Ovary (tissue), 9 donors: ENCODE data around the gene RAPSN. TPM values are rescaled to one million over a fixed set of nuclear protein-coding genes. Genes with fewer than 3 reads are reported as not detected.
A peak's percentile ranks its signal among the peaks of the same experiment; 100 is the strongest.

Experiments
- DNase-seq, 5 donors: peaks; one replicate each; pipeline ENCODE4 v3.0.0-alpha.2; 2019 to 2020
- H3K27ac ChIP-seq, 2 donors: fragments of 200-600 bp; one replicate each; pipeline versions ENCODE4 v1.5.1 to v1.8.0; 2019 to 2022
- H3K27me3 ChIP-seq: fragments of 200-600 bp; one replicate; pipeline ENCODE4 v1.8.0; 2022
- H3K36me3 ChIP-seq: fragments of 200-600 bp; sonication (generic); one replicate; pipeline ENCODE4 v1.5.1; 2019
- H3K4me1 ChIP-seq: one replicate; pipeline ENCODE4 v1.8.1; 2013; ENCODE audit warnings: mild to moderate bottlenecking, moderate library complexity; ENCODE audit not compliant: insufficient read depth
- H3K4me3 ChIP-seq: fragments of 200-600 bp; sonication (generic); one replicate; pipeline ENCODE4 v1.5.1; 2017
- H3K9me3 ChIP-seq, 2 donors: fragments of 200-600 bp in 1 of 2; sonication (generic) in 1 of 2; one replicate each; pipeline versions ENCODE4 v1.5.1 to v1.8.1; 2013 to 2019; ENCODE audit warnings: mild to moderate bottlenecking in 1 of 2, moderate library complexity in 1 of 2
- EP300 ChIP-seq: sonication (generic); formaldehyde crosslinking; IDR thresholded peaks from one replicate; pipeline ENCODE4 v1.6.1; 2017; ENCODE audit warnings: antibody characterized with exemption
- POLR2A ChIP-seq: fragments of 450-650 bp; IDR thresholded peaks from one replicate; pipeline ENCODE4 v1.6.1; 2017; ENCODE audit warnings: antibody characterized with exemption, mild to moderate bottlenecking, moderate library complexity
- WGBS, 3 donors: extraction: QIAGEN DNeasy Blood & Tissue Kit in 1 of 3; methylation state at CpG; one replicate each; pipeline versions ENCODE4 v1.1.5 to v1.1.7; 2013 to 2017; 5-methylcytosine and 5-hydroxymethylcytosine counted together
- intact Hi-C, 4 donors: fragments of 100-400 bp; cut with DNase I; formaldehyde crosslinking; loops; one replicate each; pipeline versions ENCODE4 v1.11.0 to v1.15.1; 2022 to 2023
- polyA plus RNA-seq, 2 donors: library from polyadenylated mRNA; stranded (reverse); fragments of 200-250 nt in 1 of 2; fragments of 350-450 nt in 1 of 2; fragmentation: Illumina TruSeq in 1 of 2; extraction: RNeasy Lipid Tissue Mini Kit (QIAGEN cat#74804) in 1 of 2; gene quantifications; one replicate each; pipeline ENCODE4 v1.2.3, GENCODE V29; 2013 to 2014
- total RNA-seq, 7 donors: library from RNA; depleted of rRNA in 2 of 7; stranded (reverse); fragments of >200 nt in 2 of 7; fragmentation: NEBNext Ultra II Directional in 3 of 7; extraction: Animal tissue kit (Norgen Biotek cat#: 25700) in 3 of 7; gene quantifications; one replicate each; pipeline versions ENCODE4 v1.1.0 to v1.2.4, GENCODE V29; 2016 to 2023
- TF ChIP-seq, protein P1 (sequence below), 3 donors: fragments of 450-650 bp in 2 of 3; fragments of 200-600 bp in 1 of 3; IDR thresholded peaks; one replicate each; pipeline versions ENCODE4 v1.5.1 to v1.8.0; 2016 to 2022; ENCODE audit warnings: antibody characterized with exemption in 3 of 3, mild to moderate bottlenecking in 1 of 3
- donor health status: DM: no; HTN: no; CAD: no; lungs with moderate emphysema.
- donor health status: DM: no; HTN: no; CAD: no.
- donor health status: Bipolar disorder and iron deficiency.
- donor health status: DM: yes; HTN: yes; CAD: no.
- donor health status: DM: no; HTN: no; CAD: no.
- donor health status: DM: yes; HTN: yes; CAD: no.

The RAPSN gene
- total and polyA plus RNA-seq, 9 donors = 0.08 to 0.43 (median 0.28) TPM; not detected in 5

DNA sequence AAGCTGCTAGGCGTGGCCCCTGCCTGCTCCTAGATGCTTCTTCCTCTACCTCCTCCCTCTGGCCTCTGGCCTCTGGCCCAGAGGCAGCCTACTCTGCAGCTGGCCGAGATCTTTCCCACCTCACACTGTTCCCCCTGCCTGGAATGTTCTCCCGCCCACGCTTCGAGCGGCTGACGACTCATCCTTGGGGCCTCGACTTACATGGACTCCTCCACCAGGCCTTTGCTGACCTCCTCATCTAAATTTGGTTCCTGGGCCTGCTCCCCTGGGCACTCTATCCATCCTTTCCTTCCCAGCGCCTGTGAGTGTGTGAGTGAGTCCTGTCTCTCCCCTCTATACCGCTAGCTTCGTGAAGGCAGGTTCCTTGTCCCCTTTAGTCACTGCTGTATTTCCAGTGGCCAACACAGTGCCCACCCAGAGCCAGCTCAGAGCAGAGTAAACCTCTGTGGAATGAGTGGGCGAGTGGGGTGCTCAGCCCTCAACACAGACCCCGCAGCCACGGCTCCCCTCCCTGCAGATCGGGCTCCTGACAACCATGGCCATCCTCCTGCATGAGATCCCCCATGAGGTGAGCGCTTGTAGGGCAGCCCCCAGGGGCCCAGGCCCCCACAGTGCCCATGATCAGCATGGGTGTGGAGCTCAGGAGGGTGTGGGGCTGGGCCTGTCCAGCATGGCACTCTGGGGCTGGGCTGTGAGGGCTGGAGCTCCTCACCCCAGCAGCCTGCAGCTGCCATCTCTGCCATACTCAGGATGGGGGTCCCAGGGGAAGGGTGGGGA, 34.8 kb downstream of the RAPSN start:
- no peaks in the 10 kb centered on the region for H3K27me3 ChIP-seq
- no peak overlapping the region for H3K4me3 ChIP-seq
- peak overlapping the region in 1 of 2 donors; percentile 12 for H3K27ac ChIP-seq
- TF ChIP-seq POLR2A (no peak), EP300 (no peak)
- TF ChIP-seq, protein P1, sequence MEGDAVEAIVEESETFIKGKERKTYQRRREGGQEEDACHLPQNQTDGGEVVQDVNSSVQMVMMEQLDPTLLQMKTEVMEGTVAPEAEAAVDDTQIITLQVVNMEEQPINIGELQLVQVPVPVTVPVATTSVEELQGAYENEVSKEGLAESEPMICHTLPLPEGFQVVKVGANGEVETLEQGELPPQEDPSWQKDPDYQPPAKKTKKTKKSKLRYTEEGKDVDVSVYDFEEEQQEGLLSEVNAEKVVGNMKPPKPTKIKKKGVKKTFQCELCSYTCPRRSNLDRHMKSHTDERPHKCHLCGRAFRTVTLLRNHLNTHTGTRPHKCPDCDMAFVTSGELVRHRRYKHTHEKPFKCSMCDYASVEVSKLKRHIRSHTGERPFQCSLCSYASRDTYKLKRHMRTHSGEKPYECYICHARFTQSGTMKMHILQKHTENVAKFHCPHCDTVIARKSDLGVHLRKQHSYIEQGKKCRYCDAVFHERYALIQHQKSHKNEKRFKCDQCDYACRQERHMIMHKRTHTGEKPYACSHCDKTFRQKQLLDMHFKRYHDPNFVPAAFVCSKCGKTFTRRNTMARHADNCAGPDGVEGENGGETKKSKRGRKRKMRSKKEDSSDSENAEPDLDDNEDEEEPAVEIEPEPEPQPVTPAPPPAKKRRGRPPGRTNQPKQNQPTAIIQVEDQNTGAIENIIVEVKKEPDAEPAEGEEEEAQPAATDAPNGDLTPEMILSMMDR (IDR thresholded peaks at IDR 0.05) = no peak
- intact Hi-C loops = loop anchor here in 1 of 4 donors (10.0 kb wide), 1 partner anchor 229 kb away; the partner anchor contains the start of gene PACSIN3
- 30 to 42% (median 31%) methylated on average over 16 of the region's 16 CpGs for WGBS, 3 donors
- no peaks in the 10 kb centered on the region for H3K9me3 ChIP-seq
- no peaks in the 10 kb centered on the region for H3K36me3 ChIP-seq
- peak in 3 of 5 donors; percentile 54 to 70 (median 66) for DNase-seq
- peaks cover 1% of the 10 kb centered on the region for H3K4me1 ChIP-seq

DNA sequence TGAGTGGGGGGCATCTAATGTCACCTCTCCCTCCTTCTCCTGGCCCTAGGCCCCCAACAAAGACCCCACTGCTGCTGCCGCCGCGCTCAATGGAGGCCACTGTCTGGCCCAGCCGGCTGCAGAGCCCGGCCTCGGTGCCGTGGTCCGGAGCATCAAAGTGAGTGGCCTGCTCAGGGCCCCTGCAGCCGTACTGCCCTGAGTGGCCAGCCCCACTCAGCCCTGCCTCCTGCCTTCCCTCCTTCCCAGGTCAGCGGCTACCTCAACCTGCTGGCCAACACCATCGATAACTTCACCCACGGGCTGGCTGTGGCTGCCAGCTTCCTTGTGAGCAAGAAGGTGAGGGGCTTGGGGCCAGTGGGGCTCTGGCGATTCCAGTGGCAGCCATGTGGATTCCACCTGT, 35.6 kb downstream of the RAPSN start:
- Histone ChIP-seq H3K27me3 (no peaks in the 10 kb centered on the region), H3K27ac (no peak overlapping the region), H3K4me1 (peaks cover 2% of the 10 kb centered on the region), H3K4me3 (no peak overlapping the region), H3K9me3 (no peaks in the 10 kb centered on the region), H3K36me3 (no peaks in the 10 kb centered on the region)
- TF ChIP-seq POLR2A (no peak), EP300 (no peak)
- TF ChIP-seq, protein P1 (IDR thresholded peaks at IDR 0.05) = no peak
- no peak for DNase-seq
- intact Hi-C loops = loop anchor here in 1 of 4 donors (10.0 kb wide), 1 partner anchor 229 kb away; the partner anchor contains the start of gene PACSIN3
- WGBS, 3 donors = 66 to 81% (median 76%) methylated on average over 11 to 13 of the region's 13 CpGs

- no peak overlapping the region for H3K27ac ChIP-seq
- H3K4me1 ChIP-seq = peaks cover 5% of the 10 kb centered on the region
- WGBS, 3 donors = 75 to 88% (median 82%) methylated on average over 10 to 12 of the region's 12 CpGs
These were observed 36.8 kb downstream of the RAPSN start for GRCh38 chr11:47411884-47412746.

More at GRCh38 chr11:47411884-47412746, 36.8 kb downstream of the RAPSN start:
- intact Hi-C loops = loop anchor here in 1 of 4 donors (10.0 kb wide), 1 partner anchor 227 kb away; the partner anchor contains the start of gene PACSIN3
- TF ChIP-seq, protein P1 (IDR thresholded peaks at IDR 0.05) = peak in 1 of 3 donors; percentile 18
- no peak for TF ChIP-seq POLR2A
- no peaks in the 10 kb centered on the region for H3K27me3 ChIP-seq
- H3K9me3 ChIP-seq = no peaks in the 10 kb centered on the region
- H3K4me3 ChIP-seq = no peak overlapping the region
- no peaks in the 10 kb centered on the region for H3K36me3 ChIP-seq
- peak in 2 of 5 donors; percentile 41 to 62 for DNase-seq
